ENCODE measurements around the gene HIF1A.

Gene HIF1A

GRCh38 chr14:61694830-61695694 lies at the start of gene HIF1A:
Gene HIF1A, plus strand, starts transcription at chr14:61695513. Its CDS starts 292 bp downstream, at chr14:61695805.
- DNase-seq (ENCODE audit: insufficient read length, low spot score) (peak; percentile 68), FAIRE-seq (no peak)
- TF ChIP-seq CTCF (IDR thresholded peaks at IDR 0.05; ENCODE audit: insufficient read depth, missing control alignments) = no peak

- FAIRE-seq = no peak
- TF ChIP-seq CTCF (IDR thresholded peaks at IDR 0.05; ENCODE audit: insufficient read depth, missing control alignments) = no peak
- DNase-seq (ENCODE audit: insufficient read length, low spot score) = no peak
Observed at GRCh38 chr14:61646366-61647116, 48.8 kb upstream of the HIF1A start.

GRCh38 chr14:61647704-61648103 lies 47.6 kb upstream of the HIF1A start:
- no peak for FAIRE-seq
- no peak for TF ChIP-seq CTCF (IDR thresholded peaks at IDR 0.05; ENCODE audit: insufficient read depth, missing control alignments)
- no peak for DNase-seq (ENCODE audit: insufficient read length, low spot score)

GRCh38 chr14:61648377-61648776 lies 46.9 kb upstream of the HIF1A start:
- FAIRE-seq (no peak), DNase-seq (ENCODE audit: insufficient read length, low spot score) (no peak)
- no peak for TF ChIP-seq CTCF (IDR thresholded peaks at IDR 0.05; ENCODE audit: insufficient read depth, missing control alignments)

- FAIRE-seq (no peak), DNase-seq (ENCODE audit: insufficient read length, low spot score) (no peak)
- TF ChIP-seq CTCF (IDR thresholded peaks at IDR 0.05; ENCODE audit: insufficient read depth, missing control alignments) = no peak
Observed at GRCh38 chr14:61649283-61649682, 46.0 kb upstream of the HIF1A start.

- FAIRE-seq = no peak
- no peak for TF ChIP-seq CTCF (IDR thresholded peaks at IDR 0.05; ENCODE audit: insufficient read depth, missing control alignments)
- DNase-seq (ENCODE audit: insufficient read length, low spot score) = no peak
Observed at GRCh38 chr14:61651355-61651754, 44.0 kb upstream of the HIF1A start.

Measured in D721Med (cell line).